K562 (cell line): Measurements from ENCODE around the gene PTP4A2. TPM values are rescaled to one million over a fixed set of nuclear protein-coding genes. Genes with fewer than 3 reads are reported as not detected.

Source experiments
- DACH1 ChIP-seq: fragments of 450-650 bp; IDR thresholded peaks from 2 replicates; pipeline ENCODE4 v1.6.1; 2018; ENCODE audit not compliant: partially characterized antibody
- FIP1L1 ChIP-seq: fragments of 200-400 bp; formaldehyde crosslinking; IDR thresholded peaks from 2 replicates; pipeline ENCODE4 v1.6.1; 2018; ENCODE audit warnings: mild to moderate bottlenecking, low read depth, low read length; ENCODE audit not compliant: poor library complexity, severe bottlenecking
- FOXJ2 ChIP-seq: fragments of 200-800 bp; sonication (Bioruptor generic); IDR thresholded peaks from 2 replicates; pipeline ENCODE4 v1.6.1; 2016; ENCODE audit warnings: missing genetic modification characterization, missing compliant biosample characterization
- HEY1 ChIP-seq: fragments of 250-450 bp; sonication (Bioruptor Pico); IDR thresholded peaks from 2 replicates; pipeline ENCODE4 v1.5.0; 2020; ENCODE audit warnings: mild to moderate bottlenecking, moderate library complexity, borderline replicate concordance
- KDM4B ChIP-seq, 2 experiments: fragments of 450-650 bp in 1 of 2; sonication (generic) in 1 of 2; IDR thresholded peaks; 2 replicates each; pipeline ENCODE4 v1.6.1; 2016 to 2017; ENCODE audit warnings: borderline replicate concordance in 2 of 2, antibody characterized with exemption in 1 of 2, low read depth in 1 of 2, mild to moderate bottlenecking in 1 of 2
- NCOA4 ChIP-seq: fragments of 450-650 bp; IDR thresholded peaks from 2 replicates; pipeline ENCODE4 v1.6.1; 2018; ENCODE audit warnings: mild to moderate bottlenecking; ENCODE audit not compliant: partially characterized antibody
- SIRT6 ChIP-seq: IDR thresholded peaks from one replicate; pipeline ENCODE4 v1.6.1; 2012; ENCODE audit warnings: low read depth, mild to moderate bottlenecking, control low read depth, inconsistent platforms, low read length, moderate library complexity
- SUPT5H ChIP-seq: fragments of 450-650 bp; IDR thresholded peaks from 2 replicates; pipeline ENCODE4 v1.6.1; 2016
- THRA ChIP-seq: fragments of 450-650 bp; IDR thresholded peaks from 2 replicates; pipeline ENCODE4 v1.6.1; 2017; ENCODE audit warnings: mild to moderate bottlenecking, moderate library complexity
- THRAP3 ChIP-seq: fragments of 450-650 bp; IDR thresholded peaks from 2 replicates; pipeline ENCODE4 v1.6.1; 2016; ENCODE audit warnings: mild to moderate bottlenecking, inconsistent platforms, borderline replicate concordance
- ZNF124 ChIP-seq: sonication (generic); formaldehyde crosslinking; IDR thresholded peaks from 2 replicates; pipeline ENCODE4 v1.8.1; 2022; ENCODE audit warnings: missing genetic modification reagents
- ZNF174 ChIP-seq: fragments of 250-450 bp; sonication (Bioruptor Pico); IDR thresholded peaks from 2 replicates; pipeline ENCODE4 v1.4.0; 2020; ENCODE audit warnings: mild to moderate bottlenecking
- ZNF583 ChIP-seq: fragments of 250-450 bp; sonication (Bioruptor Pico); IDR thresholded peaks from 2 replicates; pipeline ENCODE4 v1.4.0; 2020
- ZNF695 ChIP-seq: fragments of 450-650 bp; formaldehyde crosslinking; IDR thresholded peaks from 2 replicates; pipeline ENCODE4 v1.4.0; 2020; ENCODE audit warnings: mild to moderate bottlenecking, moderate library complexity
- ZNF699 ChIP-seq: fragments of 250-450 bp; sonication (Bioruptor Pico); IDR thresholded peaks from 2 replicates; pipeline ENCODE4 v1.8.0; 2021; ENCODE audit warnings: mild to moderate bottlenecking, moderate library complexity; ENCODE audit not compliant: insufficient replicate concordance
- polyA plus RNA-seq, 8 experiments: library from polyadenylated mRNA; depleted of rRNA in 4 of 8; stranded (reverse) in 5 of 8; unstranded in 3 of 8; fragments of >200 nt; fragmentation: Nextera tagmentation in 2 of 8; fragmentation: Illumina TruSeq in 1 of 8; extraction: Ambion mirVana in 2 of 8; extraction: Trizol in 1 of 8; gene quantifications; 2 replicates each; pipeline versions ENCODE4 v1.2.1 to v1.2.3, GENCODE V29; 2011 to 2014; ENCODE audit warnings: inconsistent platforms in 1 of 8, missing spikeins in 1 of 8
- total RNA-seq, 7 experiments: library from RNA; depleted of rRNA in 6 of 7; stranded (reverse); fragments of >200 nt in 6 of 7; fragmentation: Illumina TruSeq in 2 of 7; extraction: Trizol in 2 of 7; gene quantifications; 2 replicates each; pipeline versions ENCODE4 v1.2.1 to v1.2.3, GENCODE V29; 2011 to 2021; ENCODE audit warnings: low replicate concordance in 1 of 7
- TF ChIP-seq, protein P1 (sequence below): fragments of 250-450 bp; sonication (Bioruptor Pico); IDR thresholded peaks from 2 replicates; pipeline ENCODE4 v1.8.0; 2021; ENCODE audit warnings: moderate library complexity, mild to moderate bottlenecking, inconsistent platforms
- TF ChIP-seq, protein P2 (sequence below): fragments of 250-450 bp; sonication (Bioruptor Pico); IDR thresholded peaks from 2 replicates; pipeline ENCODE4 v1.8.0; 2021; ENCODE audit warnings: mild to moderate bottlenecking, moderate library complexity
- TF ChIP-seq, protein P3 (sequence below): fragments of 200-800 bp; sonication (Bioruptor generic); IDR thresholded peaks from 2 replicates; pipeline ENCODE4 v1.6.1; 2017; ENCODE audit warnings: missing genetic modification characterization, missing compliant biosample characterization
- TF ChIP-seq, protein P4 (sequence below): fragments of 450-650 bp; IDR thresholded peaks from 2 replicates; pipeline ENCODE4 v1.6.1; 2016; ENCODE audit warnings: borderline replicate concordance
- TF ChIP-seq, protein P5 (sequence below): fragments of 450-650 bp; IDR thresholded peaks from 2 replicates; pipeline ENCODE4 v1.6.1; 2014; ENCODE audit warnings: low read depth, mild to moderate bottlenecking, moderate library complexity, borderline replicate concordance

The PTP4A2 gene
- total and polyA plus RNA-seq, 9 of the 15 experiments (the other 6 are each of a cell fraction or from before 2014, with no cell fraction given) = 197 to 870 (median 480) TPM

GRCh38 chr1:31955917-31956736, 18.0 kb upstream of the PTP4A2 start (continued):
- TF ChIP-seq, protein P1, sequence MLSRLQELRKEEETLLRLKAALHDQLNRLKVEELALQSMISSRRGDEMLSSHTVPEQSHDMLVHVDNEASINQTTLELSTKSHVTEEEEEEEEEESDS (CRISPR knock-in tag) = no peak
- no peak for TF ChIP-seq SIRT6
- no peak for TF ChIP-seq ZNF695 (CRISPR knock-in tag)
- TF ChIP-seq NCOA4 = peak; percentile 53
- no peak for TF ChIP-seq ZNF174
- no peak for TF ChIP-seq THRA
- TF ChIP-seq KDM4B (IDR thresholded peaks at IDR 0.05; ENCODE audit: borderline replicate concordance in 2 of 2, low read depth in 1 of 2) = no peak
- TF ChIP-seq ZNF699 (CRISPR knock-in tag) = no peak
- no peak for TF ChIP-seq FOXJ2
- TF ChIP-seq THRAP3 = no peak; the same call in 1 of the 2 replicates
- peak; percentile 68 for TF ChIP-seq SUPT5H
- TF ChIP-seq, protein P2, sequence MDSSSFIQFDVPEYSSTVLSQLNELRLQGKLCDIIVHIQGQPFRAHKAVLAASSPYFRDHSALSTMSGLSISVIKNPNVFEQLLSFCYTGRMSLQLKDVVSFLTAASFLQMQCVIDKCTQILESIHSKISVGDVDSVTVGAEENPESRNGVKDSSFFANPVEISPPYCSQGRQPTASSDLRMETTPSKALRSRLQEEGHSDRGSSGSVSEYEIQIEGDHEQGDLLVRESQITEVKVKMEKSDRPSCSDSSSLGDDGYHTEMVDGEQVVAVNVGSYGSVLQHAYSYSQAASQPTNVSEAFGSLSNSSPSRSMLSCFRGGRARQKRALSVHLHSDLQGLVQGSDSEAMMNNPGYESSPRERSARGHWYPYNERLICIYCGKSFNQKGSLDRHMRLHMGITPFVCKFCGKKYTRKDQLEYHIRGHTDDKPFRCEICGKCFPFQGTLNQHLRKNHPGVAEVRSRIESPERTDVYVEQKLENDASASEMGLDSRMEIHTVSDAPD (CRISPR knock-in tag) = no peak
- TF ChIP-seq, protein P3, sequence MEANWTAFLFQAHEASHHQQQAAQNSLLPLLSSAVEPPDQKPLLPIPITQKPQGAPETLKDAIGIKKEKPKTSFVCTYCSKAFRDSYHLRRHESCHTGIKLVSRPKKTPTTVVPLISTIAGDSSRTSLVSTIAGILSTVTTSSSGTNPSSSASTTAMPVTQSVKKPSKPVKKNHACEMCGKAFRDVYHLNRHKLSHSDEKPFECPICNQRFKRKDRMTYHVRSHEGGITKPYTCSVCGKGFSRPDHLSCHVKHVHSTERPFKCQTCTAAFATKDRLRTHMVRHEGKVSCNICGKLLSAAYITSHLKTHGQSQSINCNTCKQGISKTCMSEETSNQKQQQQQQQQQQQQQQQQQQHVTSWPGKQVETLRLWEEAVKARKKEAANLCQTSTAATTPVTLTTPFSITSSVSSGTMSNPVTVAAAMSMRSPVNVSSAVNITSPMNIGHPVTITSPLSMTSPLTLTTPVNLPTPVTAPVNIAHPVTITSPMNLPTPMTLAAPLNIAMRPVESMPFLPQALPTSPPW (CRISPR knock-in tag) = peak; percentile 73
- TF ChIP-seq FIP1L1 = no peak
- TF ChIP-seq DACH1 = peak; percentile 32
- TF ChIP-seq, protein P4, sequence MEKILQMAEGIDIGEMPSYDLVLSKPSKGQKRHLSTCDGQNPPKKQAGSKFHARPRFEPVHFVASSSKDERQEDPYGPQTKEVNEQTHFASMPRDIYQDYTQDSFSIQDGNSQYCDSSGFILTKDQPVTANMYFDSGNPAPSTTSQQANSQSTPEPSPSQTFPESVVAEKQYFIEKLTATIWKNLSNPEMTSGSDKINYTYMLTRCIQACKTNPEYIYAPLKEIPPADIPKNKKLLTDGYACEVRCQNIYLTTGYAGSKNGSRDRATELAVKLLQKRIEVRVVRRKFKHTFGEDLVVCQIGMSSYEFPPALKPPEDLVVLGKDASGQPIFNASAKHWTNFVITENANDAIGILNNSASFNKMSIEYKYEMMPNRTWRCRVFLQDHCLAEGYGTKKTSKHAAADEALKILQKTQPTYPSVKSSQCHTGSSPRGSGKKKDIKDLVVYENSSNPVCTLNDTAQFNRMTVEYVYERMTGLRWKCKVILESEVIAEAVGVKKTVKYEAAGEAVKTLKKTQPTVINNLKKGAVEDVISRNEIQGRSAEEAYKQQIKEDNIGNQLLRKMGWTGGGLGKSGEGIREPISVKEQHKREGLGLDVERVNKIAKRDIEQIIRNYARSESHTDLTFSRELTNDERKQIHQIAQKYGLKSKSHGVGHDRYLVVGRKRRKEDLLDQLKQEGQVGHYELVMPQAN = no peak
- TF ChIP-seq, protein P5, sequence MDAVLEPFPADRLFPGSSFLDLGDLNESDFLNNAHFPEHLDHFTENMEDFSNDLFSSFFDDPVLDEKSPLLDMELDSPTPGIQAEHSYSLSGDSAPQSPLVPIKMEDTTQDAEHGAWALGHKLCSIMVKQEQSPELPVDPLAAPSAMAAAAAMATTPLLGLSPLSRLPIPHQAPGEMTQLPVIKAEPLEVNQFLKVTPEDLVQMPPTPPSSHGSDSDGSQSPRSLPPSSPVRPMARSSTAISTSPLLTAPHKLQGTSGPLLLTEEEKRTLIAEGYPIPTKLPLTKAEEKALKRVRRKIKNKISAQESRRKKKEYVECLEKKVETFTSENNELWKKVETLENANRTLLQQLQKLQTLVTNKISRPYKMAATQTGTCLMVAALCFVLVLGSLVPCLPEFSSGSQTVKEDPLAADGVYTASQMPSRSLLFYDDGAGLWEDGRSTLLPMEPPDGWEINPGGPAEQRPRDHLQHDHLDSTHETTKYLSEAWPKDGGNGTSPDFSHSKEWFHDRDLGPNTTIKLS = no peak; the same call in 1 of the 2 replicates
- no peak for TF ChIP-seq ZNF124 (CRISPR knock-in tag)
- no peak; the same call in none of the 2 replicates for TF ChIP-seq ZNF583
- TF ChIP-seq HEY1 = 0 out of 2 replicates have a peak, but pooled peaks have one; percentile 55
